GM10266 (cell line): ENCODE measurements around the gene GJB5.

Experiments
- DNase-seq: peaks from one replicate; pipeline ENCODE4 v3.0.0; 2012; ENCODE audit errors: extremely low spot score
- TF ChIP-seq, protein P1 (sequence below): IDR thresholded peaks from 2 replicates; pipeline ENCODE4 v1.5.1; 2012; ENCODE audit warnings: mild to moderate bottlenecking, low read depth; ENCODE audit not compliant: control insufficient read depth, insufficient read depth; ENCODE audit errors: missing control alignments

The GJB5 gene

DNA sequence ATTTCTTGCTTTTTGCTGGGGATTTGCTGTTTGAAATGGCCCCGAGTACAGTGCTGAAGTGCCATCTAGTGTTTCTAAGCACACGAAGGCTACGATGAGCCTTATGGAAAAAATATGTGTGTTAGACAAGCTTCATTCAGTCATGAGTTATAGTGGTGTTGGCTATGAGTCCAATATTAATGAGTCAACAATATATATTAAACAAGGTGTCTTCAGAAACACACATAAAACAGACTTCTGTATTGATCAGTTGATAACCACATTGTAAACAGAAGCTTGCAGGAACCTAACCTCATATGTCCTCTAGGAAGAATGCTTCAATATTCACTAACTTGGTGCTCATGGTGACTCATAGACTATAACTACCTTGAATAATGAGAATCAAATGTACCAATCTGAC lies 1.7 kb upstream of the GJB5 start:
- TF ChIP-seq, protein P1, sequence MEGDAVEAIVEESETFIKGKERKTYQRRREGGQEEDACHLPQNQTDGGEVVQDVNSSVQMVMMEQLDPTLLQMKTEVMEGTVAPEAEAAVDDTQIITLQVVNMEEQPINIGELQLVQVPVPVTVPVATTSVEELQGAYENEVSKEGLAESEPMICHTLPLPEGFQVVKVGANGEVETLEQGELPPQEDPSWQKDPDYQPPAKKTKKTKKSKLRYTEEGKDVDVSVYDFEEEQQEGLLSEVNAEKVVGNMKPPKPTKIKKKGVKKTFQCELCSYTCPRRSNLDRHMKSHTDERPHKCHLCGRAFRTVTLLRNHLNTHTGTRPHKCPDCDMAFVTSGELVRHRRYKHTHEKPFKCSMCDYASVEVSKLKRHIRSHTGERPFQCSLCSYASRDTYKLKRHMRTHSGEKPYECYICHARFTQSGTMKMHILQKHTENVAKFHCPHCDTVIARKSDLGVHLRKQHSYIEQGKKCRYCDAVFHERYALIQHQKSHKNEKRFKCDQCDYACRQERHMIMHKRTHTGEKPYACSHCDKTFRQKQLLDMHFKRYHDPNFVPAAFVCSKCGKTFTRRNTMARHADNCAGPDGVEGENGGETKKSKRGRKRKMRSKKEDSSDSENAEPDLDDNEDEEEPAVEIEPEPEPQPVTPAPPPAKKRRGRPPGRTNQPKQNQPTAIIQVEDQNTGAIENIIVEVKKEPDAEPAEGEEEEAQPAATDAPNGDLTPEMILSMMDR, result no peak
- DNase-seq, result no peak

DNA sequence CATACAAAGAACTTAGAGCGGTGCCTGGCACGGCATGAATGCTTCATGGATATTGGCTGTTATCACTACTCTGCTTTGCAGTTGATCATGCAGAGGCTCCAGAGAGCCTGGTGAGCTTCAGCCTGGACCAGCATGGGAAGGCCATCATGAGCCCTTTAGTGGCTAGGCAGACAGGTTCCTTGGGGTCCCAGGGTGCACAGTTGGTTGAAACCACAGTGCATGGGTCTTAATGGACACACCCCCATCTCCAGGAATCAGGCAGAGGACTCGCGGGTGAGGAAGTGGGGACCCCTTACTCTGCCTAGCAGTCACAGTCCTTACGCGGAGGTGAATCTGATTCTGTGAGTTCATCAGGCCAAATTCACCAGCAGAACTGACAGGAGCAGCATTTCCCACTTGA lies 1.1 kb downstream of the GJB5 start:
- TF ChIP-seq, protein P1, result no peak
- no peak for DNase-seq

GRCh38 chr1:34757386-34757785 lies 2.5 kb downstream of the GJB5 start:
- DNase-seq, result no peak
- TF ChIP-seq, protein P1, result no peak

GRCh38 chr1:34758751-34759150 lies 3.9 kb downstream of the GJB5 start:
- DNase-seq, result no peak
- TF ChIP-seq, protein P1, result no peak

DNA sequence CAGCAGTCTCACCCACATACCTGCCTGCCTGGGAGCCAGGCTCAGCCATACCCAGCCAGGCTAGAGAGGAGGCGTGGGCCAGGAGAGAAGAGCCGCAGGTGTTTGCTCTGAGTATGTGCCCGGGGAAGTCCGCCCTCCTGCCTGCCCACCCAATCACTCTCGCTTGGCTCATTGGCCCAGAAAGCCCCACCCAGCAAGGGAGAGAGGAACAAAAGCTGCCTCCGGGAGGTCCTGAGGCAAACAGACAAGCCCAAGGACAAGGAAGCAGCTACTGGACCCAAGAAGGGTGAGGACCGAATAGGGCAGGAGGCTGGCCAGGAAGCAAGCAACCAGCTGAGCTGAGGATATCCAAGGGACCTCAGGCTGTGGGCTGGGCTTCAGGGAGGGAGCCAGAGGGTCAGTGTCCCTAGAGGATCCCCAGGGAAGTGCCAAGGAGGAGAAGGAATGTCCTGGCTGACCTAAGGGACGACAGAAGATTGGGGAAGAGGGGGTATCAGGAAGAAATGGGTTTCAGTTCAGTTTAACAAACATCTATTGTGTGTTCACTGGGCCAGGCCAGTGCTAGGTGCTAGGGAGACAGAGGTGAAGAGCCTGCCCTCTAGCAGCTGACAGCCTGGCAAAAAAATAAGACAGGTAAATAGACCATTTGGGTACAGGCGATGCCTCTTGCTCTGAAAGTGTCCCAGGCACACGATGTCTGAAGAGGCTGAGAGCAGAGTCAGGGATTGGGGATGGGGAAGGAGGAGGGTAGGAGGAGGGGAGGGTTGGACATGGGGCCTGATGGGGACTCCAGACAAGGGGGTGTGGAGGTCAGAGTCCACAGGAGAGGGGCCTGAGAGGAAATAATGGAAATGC lies 4.9 kb downstream of the GJB5 start, which contains the start of gene GJB4:
Gene GJB4 (plus strand): TSS at position 238 of the 855 bp plus-strand sequence. CDS start 1,515 bp downstream, outside the sequence.
- DNase-seq, result no peak
- TF ChIP-seq, protein P1, result no peak

GRCh38 chr1:34761176-34761761 lies 6.4 kb downstream of the GJB5 start:
- no peak for DNase-seq

DNA sequence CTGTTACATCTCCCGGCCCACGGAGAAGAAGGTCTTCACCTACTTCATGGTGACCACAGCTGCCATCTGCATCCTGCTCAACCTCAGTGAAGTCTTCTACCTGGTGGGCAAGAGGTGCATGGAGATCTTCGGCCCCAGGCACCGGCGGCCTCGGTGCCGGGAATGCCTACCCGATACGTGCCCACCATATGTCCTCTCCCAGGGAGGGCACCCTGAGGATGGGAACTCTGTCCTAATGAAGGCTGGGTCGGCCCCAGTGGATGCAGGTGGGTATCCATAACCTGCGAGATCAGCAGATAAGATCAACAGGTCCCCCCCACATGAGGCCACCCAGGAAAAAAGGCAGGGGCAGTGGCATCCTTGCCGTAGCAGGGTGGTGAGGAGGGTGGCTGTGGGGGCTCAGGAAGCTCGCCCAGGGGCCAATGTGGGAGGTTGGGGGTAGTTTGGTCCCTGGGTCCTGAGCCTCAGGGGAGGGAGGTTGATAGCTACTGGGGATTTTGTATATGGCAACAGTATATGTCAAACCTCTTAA lies 7.0 kb downstream of the GJB5 start:
- DNase-seq, result no peak
- TF ChIP-seq, protein P1, result no peak

More at GRCh38 chr1:34761176-34761761, 6.4 kb downstream of the GJB5 start:
- TF ChIP-seq, protein P1, result no peak
